ENCODE results near the gene BFAR.

DNA sequence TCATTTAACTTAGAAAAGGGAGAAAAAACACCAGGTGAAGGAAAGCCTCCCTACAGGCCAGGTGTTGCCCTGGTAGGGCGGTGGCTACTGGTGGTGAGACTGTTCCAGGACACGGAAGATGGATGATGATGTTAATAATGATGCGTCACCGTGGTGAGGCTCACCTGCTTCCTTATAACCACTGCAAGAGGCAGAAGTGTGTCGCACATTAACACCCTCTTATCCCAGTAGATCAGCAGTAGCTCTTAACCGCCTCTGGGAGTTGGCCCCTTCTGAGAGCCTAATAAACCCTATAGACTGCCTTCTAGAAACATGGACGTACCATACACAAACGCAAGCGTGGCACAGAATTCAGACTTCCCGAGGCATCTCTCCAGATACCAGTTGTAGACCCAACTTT lies 7.8 kb downstream of the BFAR start:
- TF ChIP-seq POLR2A (IDR thresholded peaks at IDR 0.05; ENCODE audit: low read depth, low read length) (no peak), POLR2AphosphoS5 (IDR thresholded peaks at IDR 0.05; ENCODE audit: low read depth, low read length) (no peak), TAF1 (IDR thresholded peaks at IDR 0.05; ENCODE audit: low read depth, low read length) (no peak), POU2F2 (IDR thresholded peaks at IDR 0.05; ENCODE audit: low read depth, low read length) (no peak)
